Esophagus muscularis mucosa (tissue), 4 donors: ENCODE data around the gene TLX2. TPM values are rescaled to one million over a fixed set of nuclear protein-coding genes. Genes with fewer than 3 reads are reported as not detected.

Experiments used
- DNase-seq: peaks from one replicate; pipeline ENCODE4 v3.0.0-alpha.2; 2017; ENCODE audit errors: extremely low spot score
- H3K27ac ChIP-seq, 4 donors: fragments of 200-600 bp; sonication (generic); replicated peaks in 1 of 4; 1 replicate in 3 of 4; 2 replicates in 1 of 4; pipeline ENCODE4 v1.5.1; 2016 to 2019; ENCODE audit warnings: mild to moderate bottlenecking in 1 of 4
- H3K27me3 ChIP-seq, 4 donors: fragments of 200-600 bp; sonication (generic); one replicate each; pipeline versions ENCODE4 v1.5.1 to v1.6.0; 2016 to 2019
- H3K36me3 ChIP-seq, 4 donors: fragments of 200-600 bp; sonication (generic); one replicate each; pipeline ENCODE4 v1.5.1; 2016 to 2019
- H3K4me1 ChIP-seq, 4 donors: fragments of 200-600 bp; sonication (generic); one replicate each; pipeline ENCODE4 v1.5.1; 2016 to 2019
- H3K4me3 ChIP-seq, 4 donors: fragments of 200-600 bp; sonication (generic); 1 replicate in 2 of 4; 2 replicates in 2 of 4; pipeline ENCODE4 v1.5.1; 2016 to 2019; ENCODE audit warnings: mild to moderate bottlenecking in 4 of 4, moderate library complexity in 1 of 4
- H3K9me3 ChIP-seq, 4 donors: fragments of 200-600 bp; sonication (generic); 1 replicate in 3 of 4; 2 replicates in 1 of 4; pipeline ENCODE4 v1.5.1; 2016 to 2019
- CTCF ChIP-seq, 3 experiments: fragments of 200-600 bp in 2 of 3; fragments of 450-650 bp in 1 of 3; sonication (generic) in 2 of 3; IDR thresholded peaks; one replicate each; pipeline ENCODE4 v1.5.1; 2017 to 2019; ENCODE audit warnings: antibody characterized with exemption in 3 of 3, mild to moderate bottlenecking in 2 of 3, moderate library complexity in 1 of 3
- EP300 ChIP-seq: sonication (generic); formaldehyde crosslinking; IDR thresholded peaks from one replicate; pipeline ENCODE4 v1.6.1; 2017; ENCODE audit warnings: antibody characterized with exemption
- POLR2A ChIP-seq: fragments of 450-650 bp; IDR thresholded peaks from one replicate; pipeline ENCODE4 v1.6.1; 2017; ENCODE audit warnings: antibody characterized with exemption, moderate library complexity, mild to moderate bottlenecking, low read depth
- POLR2AphosphoS5 ChIP-seq, 2 donors: sonication (generic); formaldehyde crosslinking; IDR thresholded peaks; one replicate each; pipeline ENCODE4 v1.6.1; 2017; ENCODE audit warnings: antibody characterized with exemption in 2 of 2
- WGBS: methylation state at CpG from one replicate; pipeline ENCODE4 v1.1.5; 2018; 5-methylcytosine and 5-hydroxymethylcytosine counted together
- intact Hi-C: fragments of 100-400 bp; cut with DNase I; formaldehyde crosslinking; loops from one replicate; pipeline ENCODE4 v1.15.1; 2023
- total RNA-seq, 4 donors: library from RNA; depleted of rRNA; stranded (reverse); fragments of >200 nt; gene quantifications; one replicate each; pipeline versions ENCODE4 v1.1.0 to v1.2.1, GENCODE V29; 2016

Gene TLX2
- total RNA-seq, 4 donors from 2014 or later, result 0.42 to 0.99 (median 0.84) TPM; not detected in 1

GRCh38 chr2:74488643-74489481 is 25.4 kb upstream of the TLX2 start:
- Histone ChIP-seq H3K4me1 (peaks cover 5 to 8% (median 6%) of the 10 kb centered on the region in 4 donors), H3K27ac (no peak overlapping the region), H3K36me3 (peaks cover 36 to 96% (median 79%) of the 10 kb centered on the region in 4 donors), H3K27me3 (no peaks in the 10 kb centered on the region), H3K9me3 (no peaks in the 10 kb centered on the region), H3K4me3 (no peak overlapping the region)
- DNase-seq, result no peak
- TF ChIP-seq POLR2A (no peak), EP300 (no peak), POLR2AphosphoS5 (IDR thresholded peaks at IDR 0.05) (no peak), CTCF (IDR thresholded peaks at IDR 0.05) (no peak)
- WGBS, result 95% methylated on average over 9 of the region's 9 CpGs
- intact Hi-C loops, result loop anchor here (5.0 kb wide), 1 partner anchor 38 kb away; the partner anchor contains the start of genes AUP1, DQX1 and HTRA2

- Histone ChIP-seq H3K27me3 (no peaks in the 10 kb centered on the region), H3K4me3 (no peak overlapping the region), H3K27ac (no peak overlapping the region), H3K36me3 (peaks cover 36 to 97% (median 84%) of the 10 kb centered on the region in 4 donors), H3K9me3 (no peaks in the 10 kb centered on the region), H3K4me1 (no peaks in the 10 kb centered on the region)
- no peak for DNase-seq
- TF ChIP-seq CTCF (IDR thresholded peaks at IDR 0.05), result no peak
- no peak for TF ChIP-seq POLR2A
- TF ChIP-seq EP300, result no peak
- TF ChIP-seq POLR2AphosphoS5 (IDR thresholded peaks at IDR 0.05), result no peak
- intact Hi-C loops, result loop anchor here (5.0 kb wide), 1 partner anchor 37 kb away; the partner anchor contains the start of genes AUP1, DQX1 and HTRA2
- WGBS, result 97% methylated on average over 9 of the region's 9 CpGs
These were observed 24.3 kb upstream of the TLX2 start for GRCh38 chr2:74489906-74490305.

GRCh38 chr2:74491648-74492544 is 22.4 kb upstream of the TLX2 start:
- DNase-seq, result no peak
- H3K4me1 ChIP-seq, result no peaks in the 10 kb centered on the region
- H3K27me3 ChIP-seq, result peaks cover 0 to 2% (median 0%) of the 10 kb centered on the region in 4 donors
- no peak for TF ChIP-seq POLR2A
- TF ChIP-seq EP300, result no peak
- no peak for TF ChIP-seq CTCF (IDR thresholded peaks at IDR 0.05)
- TF ChIP-seq POLR2AphosphoS5 (IDR thresholded peaks at IDR 0.05), result no peak
- no peak overlapping the region for H3K4me3 ChIP-seq
- H3K36me3 ChIP-seq, result peaks cover 36 to 78% (median 67%) of the 10 kb centered on the region in 4 donors
- no peaks in the 10 kb centered on the region for H3K9me3 ChIP-seq
- intact Hi-C loops, result no loop called here
- no peak overlapping the region for H3K27ac ChIP-seq
- 91% methylated on average over 12 of the region's 12 CpGs for WGBS

- Histone ChIP-seq H3K4me1 (peaks cover 12 to 14% (median 13%) of the 10 kb centered on the region in 4 donors), H3K36me3 (peaks cover 36 to 61% (median 53%) of the 10 kb centered on the region in 4 donors), H3K27me3 (peaks cover 0 to 19% (median 13%) of the 10 kb centered on the region in 4 donors), H3K27ac (no peak overlapping the region), H3K4me3 (no peak overlapping the region), H3K9me3 (no peaks in the 10 kb centered on the region)
- 93% methylated on average over 3 of the region's 3 CpGs for WGBS
- DNase-seq, result no peak
- intact Hi-C loops, result no loop called here
- TF ChIP-seq POLR2A (no peak), CTCF (IDR thresholded peaks at IDR 0.05) (no peak), EP300 (no peak), POLR2AphosphoS5 (IDR thresholded peaks at IDR 0.05) (no peak)
These were observed 20.7 kb upstream of the TLX2 start for GRCh38 chr2:74493546-74493945.
